Right ventricle myocardium inferior (tissue), 1 donor: Measurements from ENCODE around the gene ZG16. TPM values are rescaled to one million over a fixed set of nuclear protein-coding genes. Genes with fewer than 3 reads are reported as not detected.

Experiments
- ATAC-seq: fragments of 200-7000 bp; cut with Tn5 transposase; one replicate; pipeline ENCODE4 v1.9.1; 2020; ENCODE audit warnings: mild to moderate bottlenecking, moderate library complexity
- DNase-seq: peaks from one replicate; pipeline ENCODE4 v3.0.0; 2021; ENCODE audit errors: missing footprints
- intact Hi-C: fragments of 100-400 bp; cut with DNase I; formaldehyde crosslinking; loops from one replicate; pipeline ENCODE4 v1.11.0; 2022
- total RNA-seq: library from RNA; stranded (reverse); fragmentation: NEBNext Ultra II Directional; extraction: Animal tissue kit (Norgen Biotek cat#: 25700); gene quantifications from one replicate; pipeline ENCODE4 v1.2.1, GENCODE V29; 2021
- donor health status: DM: no; HTN: yes; CAD: no; lungs with severe emphysema.

ZG16 gene
- total RNA-seq, 1 donor from 2014 or later: not detected

GRCh38 chr16:29805232-29806098 lies 27.4 kb downstream of the ZG16 start:
- DNase-seq (peak; percentile 99), ATAC-seq (peak; percentile 87)
- intact Hi-C loops: loop anchor here (2.0 to 10.0 kb wide), 3 partner anchors 15 to 1089 kb away; partner anchors contain the start of genes ALDOA, BCL7C, CTF1 and KIF22

GRCh38 chr16:29806099-29806579 lies 28.1 kb downstream of the ZG16 start, which contains the start of gene MAZ:
Gene MAZ, plus strand, starts transcription at chr16:29806529. Its CDS starts 173 bp downstream, at chr16:29806702.
- intact Hi-C loops: loop anchor here (5.0 to 10.0 kb wide), 2 partner anchors 261 to 1089 kb away; partner anchors contain the start of genes ALDOA, BCL7C and CTF1
- DNase-seq (no peak), ATAC-seq (no peak)

- ATAC-seq: no peak
- intact Hi-C loops: loop anchor here (5.0 to 10.0 kb wide), 2 partner anchors 260 to 1088 kb away; partner anchors contain the start of genes ALDOA, BCL7C and CTF1
Measured at GRCh38 chr16:29806641-29807425, 28.8 kb downstream of the ZG16 start.

GRCh38 chr16:29807426-29808218 lies 29.6 kb downstream of the ZG16 start:
- peak; percentile 21 for ATAC-seq
- intact Hi-C loops: loop anchor here (5.0 to 10.0 kb wide), 2 partner anchors 260 to 1087 kb away; partner anchors contain the start of genes ALDOA, BCL7C and CTF1
- DNase-seq: peak; percentile 91

More at GRCh38 chr16:29806641-29807425, 28.8 kb downstream of the ZG16 start:
- peak; percentile 81 for DNase-seq

GRCh38 chr16:29808219-29808900 lies 30.3 kb downstream of the ZG16 start:
- no peak for DNase-seq
- intact Hi-C loops: loop anchor here (5.0 to 10.0 kb wide), 2 partner anchors 259 to 1086 kb away; partner anchors contain the start of genes ALDOA, BCL7C and CTF1
- no peak for ATAC-seq

GRCh38 chr16:29809031-29809747 lies 31.1 kb downstream of the ZG16 start:
- ATAC-seq: no peak
- intact Hi-C loops: loop anchor here (5.0 to 10.0 kb wide), 2 partner anchors 258 to 1086 kb away; partner anchors contain the start of genes ALDOA, BCL7C and CTF1
- DNase-seq: no peak

- intact Hi-C loops: loop anchor here (5.0 to 10.0 kb wide), 3 partner anchors 37 to 1085 kb away; partner anchors contain the start of genes ALDOA, BCL7C and CTF1
- DNase-seq: no peak
- no peak for ATAC-seq
Measured at GRCh38 chr16:29809850-29810698, 32.0 kb downstream of the ZG16 start.

GRCh38 chr16:29810699-29811169 lies 32.7 kb downstream of the ZG16 start:
- intact Hi-C loops: loop anchor here (5.0 kb wide), 1 partner anchor 37 kb away; no protein-coding TSS in a partner anchor
- DNase-seq (no peak), ATAC-seq (no peak)

- peak; percentile 99 for DNase-seq
- ATAC-seq: peak; percentile 78
- intact Hi-C loops: loop anchor here (5.0 kb wide), 1 partner anchor 36 kb away; no protein-coding TSS in a partner anchor
Measured at GRCh38 chr16:29811170-29811895, 33.3 kb downstream of the ZG16 start.

GRCh38 chr16:29811896-29812665 lies 34.0 kb downstream of the ZG16 start, which contains the start of gene PRRT2:
Gene PRRT2, plus strand, starts transcription at chr16:29812193. Its CDS starts 862 bp downstream, at chr16:29813055.
- intact Hi-C loops: loop anchor here (5.0 kb wide), 1 partner anchor 35 kb away; no protein-coding TSS in a partner anchor
- DNase-seq (peak; percentile 79), ATAC-seq (no peak)

- intact Hi-C loops: loop anchor here (5.0 kb wide), 1 partner anchor 34 kb away; no protein-coding TSS in a partner anchor
- no peak for DNase-seq
Measured at GRCh38 chr16:29812754-29813643, 34.9 kb downstream of the ZG16 start.

GRCh38 chr16:29813644-29814562 lies 35.8 kb downstream of the ZG16 start:
- intact Hi-C loops: loop anchor here (5.0 kb wide), 1 partner anchor 33 kb away; no protein-coding TSS in a partner anchor
- no peak for ATAC-seq
- no peak for DNase-seq

More at GRCh38 chr16:29812754-29813643, 34.9 kb downstream of the ZG16 start:
- ATAC-seq: no peak
